Measurements from ENCODE around the gene DISC1. TPM values are rescaled to one million over a fixed set of nuclear protein-coding genes. Genes with fewer than 3 reads are reported as not detected.

DISC1 gene
- total RNA-seq, 1 experiment from 2014 or later = 9.8 TPM

DNA sequence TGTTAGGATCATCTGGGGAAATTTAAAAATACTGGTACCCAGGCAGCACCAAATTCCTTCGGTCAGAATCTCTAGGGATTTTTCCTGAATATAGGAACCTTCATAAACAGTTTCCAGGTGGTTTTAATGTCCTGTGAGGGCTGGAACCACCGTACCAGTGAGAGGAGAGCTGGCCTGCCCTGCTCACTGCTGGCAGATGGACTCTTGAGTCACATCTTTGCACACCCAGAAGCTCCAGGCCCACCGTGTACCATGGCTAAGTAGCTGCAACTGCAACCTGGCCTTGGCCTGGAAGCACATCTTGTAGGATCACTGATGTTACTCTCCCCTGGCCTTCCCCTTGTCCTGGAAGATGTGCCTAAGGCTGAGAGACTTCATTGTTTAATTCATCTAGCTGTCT lies 181.5 kb downstream of the DISC1 start:
- H3K4me3 Mint-ChIP-seq (ENCODE audit: low read depth, unreplicated experiment) = no peak overlapping the region
- no TSS peak for BruUV-seq (replicated peaks)
- no peak for DNase-seq
- CTCF ChIA-PET = interaction anchor here (0.6 to 2.8 kb wide), 2 partner anchors 14 to 51 kb away, joined by 3 to 13 read pairs; no protein-coding TSS in a partner anchor
- intact Hi-C loops (cut with micrococcal nuclease; ENCODE audit: unreplicated experiment) = no loop called here
- no peaks in the 10 kb centered on the region for H3K9me3 Mint-ChIP-seq (ENCODE audit: low read depth, unreplicated experiment)
- H3K27me3 Mint-ChIP-seq (ENCODE audit: unreplicated experiment) = no peaks in the 10 kb centered on the region
- no peaks in the 10 kb centered on the region for H3K36me3 Mint-ChIP-seq (ENCODE audit: insufficient read depth, unreplicated experiment)
- no peak overlapping the region for H3K27ac Mint-ChIP-seq (ENCODE audit: unreplicated experiment)
- peaks cover 9% of the 10 kb centered on the region for H3K4me1 Mint-ChIP-seq (ENCODE audit: low read depth, unreplicated experiment)
- no peak for TF ChIP-seq CTCF (IDR thresholded peaks at IDR 0.05; ENCODE audit: unreplicated experiment)

- TF ChIP-seq CTCF (IDR thresholded peaks at IDR 0.05; ENCODE audit: unreplicated experiment) = no peak
- DNase-seq = no peak
- peaks cover 9% of the 10 kb centered on the region for H3K4me1 Mint-ChIP-seq (ENCODE audit: low read depth, unreplicated experiment)
- H3K4me3 Mint-ChIP-seq (ENCODE audit: low read depth, unreplicated experiment) = no peak overlapping the region
- no peaks in the 10 kb centered on the region for H3K9me3 Mint-ChIP-seq (ENCODE audit: low read depth, unreplicated experiment)
- BruUV-seq (replicated peaks) = no TSS peak
- CTCF ChIA-PET = interaction anchor here (0.6 kb wide), 1 partner anchor 1432 kb away, joined by 3 read pairs; no protein-coding TSS in a partner anchor
- intact Hi-C loops (cut with micrococcal nuclease; ENCODE audit: unreplicated experiment) = no loop called here
- H3K36me3 Mint-ChIP-seq (ENCODE audit: insufficient read depth, unreplicated experiment) = no peaks in the 10 kb centered on the region
- no peaks in the 10 kb centered on the region for H3K27me3 Mint-ChIP-seq (ENCODE audit: unreplicated experiment)
- H3K27ac Mint-ChIP-seq (ENCODE audit: unreplicated experiment) = no peak overlapping the region
These were observed 182.4 kb downstream of the DISC1 start for GRCh38 chr1:231808990-231809389.

DNA sequence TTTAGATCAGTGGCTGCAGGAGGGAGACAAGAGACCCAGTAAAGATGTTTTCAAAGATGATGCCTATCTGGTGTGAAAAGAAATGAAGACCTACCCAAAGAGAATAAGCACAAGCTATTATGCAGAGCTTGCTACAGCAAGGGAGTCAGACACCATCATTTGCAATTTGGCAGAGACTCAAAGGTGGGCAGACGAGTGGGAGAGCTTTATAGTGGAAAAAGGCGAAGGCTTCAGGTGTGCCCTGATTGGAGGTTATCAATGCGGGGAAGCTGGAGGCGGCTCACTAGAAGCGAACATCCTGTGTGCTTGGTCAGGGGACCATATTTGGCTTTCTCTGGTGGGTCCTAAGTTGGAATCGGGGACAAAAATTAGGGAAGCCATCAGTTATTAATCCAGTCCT lies 183.8 kb downstream of the DISC1 start:
- no peak for TF ChIP-seq CTCF (IDR thresholded peaks at IDR 0.05; ENCODE audit: unreplicated experiment)
- H3K27me3 Mint-ChIP-seq (ENCODE audit: unreplicated experiment) = no peaks in the 10 kb centered on the region
- H3K4me1 Mint-ChIP-seq (ENCODE audit: low read depth, unreplicated experiment) = peaks cover 9% of the 10 kb centered on the region
- DNase-seq = no peak
- no peaks in the 10 kb centered on the region for H3K36me3 Mint-ChIP-seq (ENCODE audit: insufficient read depth, unreplicated experiment)
- no peaks in the 10 kb centered on the region for H3K9me3 Mint-ChIP-seq (ENCODE audit: low read depth, unreplicated experiment)
- CTCF ChIA-PET = no interaction called here
- intact Hi-C loops (cut with micrococcal nuclease; ENCODE audit: unreplicated experiment) = no loop called here
- H3K27ac Mint-ChIP-seq (ENCODE audit: unreplicated experiment) = no peak overlapping the region
- no peak overlapping the region for H3K4me3 Mint-ChIP-seq (ENCODE audit: low read depth, unreplicated experiment)
- no TSS peak for BruUV-seq (replicated peaks)

- CTCF ChIA-PET = no interaction called here
- H3K4me1 Mint-ChIP-seq (ENCODE audit: low read depth, unreplicated experiment) = no peaks in the 10 kb centered on the region
These were observed 187.4 kb downstream of the DISC1 start for GRCh38 chr1:231814021-231814420.

More at GRCh38 chr1:231814021-231814420, 187.4 kb downstream of the DISC1 start:
- intact Hi-C loops (cut with micrococcal nuclease; ENCODE audit: unreplicated experiment) = no loop called here
- H3K27me3 Mint-ChIP-seq (ENCODE audit: unreplicated experiment) = no peaks in the 10 kb centered on the region
- no peak overlapping the region for H3K27ac Mint-ChIP-seq (ENCODE audit: unreplicated experiment)
- no TSS peak for BruUV-seq (replicated peaks)
- no peaks in the 10 kb centered on the region for H3K36me3 Mint-ChIP-seq (ENCODE audit: insufficient read depth, unreplicated experiment)
- DNase-seq = no peak
- no peak for TF ChIP-seq CTCF (IDR thresholded peaks at IDR 0.05; ENCODE audit: unreplicated experiment)
- no peak overlapping the region for H3K4me3 Mint-ChIP-seq (ENCODE audit: low read depth, unreplicated experiment)
- no peaks in the 10 kb centered on the region for H3K9me3 Mint-ChIP-seq (ENCODE audit: low read depth, unreplicated experiment)

All from Calu3 (cell line).